Stimulated activated CD8-positive, alpha-beta memory T cell treated with anti-CD3 and anti-CD28 coated beads, Interleukin-7, amount 100 ng/mL, for 48 hours (primary cell): ENCODE measurements around the gene LMF2.
A peak's percentile ranks its signal among the peaks of the same experiment; 100 is the strongest.
"Not testable (repeated sequence)": the region's sequence is repeated elsewhere in the genome, so short reads cannot be mapped to it uniquely, and the experiment has no call there.

Experiments used
- DNase-seq, 2 donors: peaks; one replicate each; pipeline ENCODE4 v3.0.0-alpha.2; 2020; ENCODE audit warnings: low read depth in 1 of 2; ENCODE audit errors: extremely low read depth in 1 of 2

The LMF2 gene

GRCh38 chr22:50523806-50524675 lies 16.5 kb upstream of the LMF2 start:
- no peak for DNase-seq

DNA sequence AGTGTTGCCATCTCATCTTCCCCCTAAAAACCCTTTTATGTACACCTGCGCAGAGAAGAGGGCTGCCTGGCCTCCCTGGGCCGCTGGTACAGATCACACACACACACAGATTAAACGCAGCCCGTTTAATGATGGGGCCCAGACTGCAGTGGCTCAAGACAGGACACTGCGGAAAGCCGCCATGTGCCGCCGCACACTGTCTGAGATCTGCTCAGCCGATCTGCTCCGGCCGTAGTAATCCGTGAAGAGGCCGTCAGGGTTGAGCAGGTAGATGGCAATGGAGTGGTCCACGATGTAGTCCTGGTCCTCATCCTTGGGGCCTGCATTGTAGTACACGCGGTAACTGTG lies 15.9 kb upstream of the LMF2 start:
- no peak for DNase-seq

DNA sequence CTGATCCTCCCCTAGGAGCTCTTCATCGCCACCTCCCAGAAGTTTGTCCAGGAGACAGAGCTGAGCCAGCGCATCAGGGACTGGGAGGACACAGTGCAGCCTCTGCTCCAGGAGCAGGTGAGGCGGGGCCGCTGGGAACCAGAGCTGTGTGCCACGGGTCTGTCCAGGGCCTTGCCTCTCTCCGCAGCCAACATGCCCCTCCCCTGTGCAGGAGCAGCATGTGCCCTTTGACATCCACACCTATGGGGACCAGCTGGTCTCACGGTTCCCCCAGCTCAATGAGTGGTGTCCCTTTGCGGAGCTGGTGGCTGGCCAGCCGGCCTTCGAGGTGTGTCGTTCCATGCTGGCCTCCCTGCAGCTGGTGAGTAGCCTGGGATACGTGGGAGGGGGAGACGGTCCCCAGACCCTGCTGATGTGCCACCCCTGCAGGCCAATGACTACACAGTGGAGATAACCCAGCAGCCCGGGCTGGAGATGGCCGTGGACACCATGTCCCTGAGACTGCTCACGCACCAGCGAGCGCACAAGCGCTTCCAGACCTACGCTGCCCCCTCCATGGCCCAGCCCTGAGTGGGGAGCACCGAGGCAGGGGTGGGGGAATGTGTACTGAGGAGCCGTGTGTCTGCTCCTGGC lies 15.4 kb upstream of the LMF2 start:
- DNase-seq, result no peak

- no peak for DNase-seq
Observed at GRCh38 chr22:50522208-50522805, 14.8 kb upstream of the LMF2 start.

DNA sequence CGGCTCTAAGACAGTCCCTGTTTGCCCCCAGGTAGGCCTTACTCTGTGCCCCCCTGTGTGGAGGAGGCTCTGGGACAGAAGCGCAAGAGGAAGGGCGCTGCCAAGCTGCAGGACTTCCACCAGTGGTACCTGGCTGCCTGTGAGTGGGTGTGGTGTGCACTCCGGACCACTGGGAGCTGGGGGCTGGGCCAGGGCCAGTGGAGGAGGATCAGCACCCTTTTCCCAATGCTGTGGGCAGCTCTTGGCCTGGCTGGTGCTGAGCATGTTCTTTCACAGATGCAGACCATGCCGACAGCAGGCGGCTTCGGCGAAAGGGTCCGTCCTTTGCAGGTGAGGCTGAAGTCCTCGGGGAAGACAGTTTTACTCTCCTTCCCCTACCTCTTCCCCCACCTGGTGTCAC lies 14.2 kb upstream of the LMF2 start:
- DNase-seq, result no peak

DNA sequence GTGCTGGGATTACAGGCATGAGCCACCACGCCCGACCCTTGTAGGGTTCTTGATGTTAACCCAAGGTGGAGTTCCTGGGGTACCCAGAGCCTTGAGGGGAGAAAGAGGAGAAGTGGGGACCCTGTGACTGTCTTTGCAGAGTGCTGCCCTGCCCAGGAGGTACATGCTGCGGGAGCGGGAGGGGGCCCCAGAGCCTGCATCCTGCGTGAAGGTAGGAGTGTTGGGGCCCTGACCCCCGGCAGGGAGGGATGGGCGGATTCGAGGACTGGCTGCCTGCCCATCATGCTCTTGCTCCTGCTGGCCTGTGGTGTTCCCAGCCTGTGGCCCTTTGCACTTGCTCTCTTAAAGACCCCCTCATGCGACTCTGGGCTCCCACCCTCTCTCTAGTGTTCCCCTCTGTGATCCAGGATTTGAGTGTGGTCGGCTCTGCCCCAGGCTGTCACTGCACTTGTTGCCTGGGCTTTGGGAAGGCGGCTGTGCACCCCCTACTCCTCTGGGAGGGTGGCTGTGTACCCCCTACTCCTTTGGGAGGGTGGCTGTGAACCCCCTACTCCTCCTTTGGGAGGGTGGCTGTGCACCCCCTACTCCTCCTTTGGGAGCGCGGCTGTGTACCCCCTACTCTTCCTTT lies 13.4 kb upstream of the LMF2 start:
- no peak for DNase-seq

DNA sequence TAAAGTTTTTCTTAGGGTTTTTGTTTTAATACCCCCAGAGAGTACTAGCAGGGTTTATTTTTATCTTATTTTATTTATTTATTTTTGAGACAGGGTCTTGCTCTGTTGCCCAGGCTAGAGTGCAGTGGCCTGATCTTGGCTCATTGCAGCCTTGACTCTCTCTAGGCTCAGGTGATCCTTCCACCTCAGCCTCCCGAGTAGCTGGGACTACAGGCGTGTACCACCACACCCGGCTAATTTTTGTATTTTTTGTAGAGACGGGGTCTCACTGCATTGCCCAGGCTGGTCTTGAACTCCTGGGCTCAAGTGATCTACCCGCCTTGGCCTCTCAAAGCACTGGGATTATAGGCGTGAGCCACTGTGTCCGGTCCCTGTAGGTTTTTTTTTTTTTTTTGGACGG lies 12.7 kb upstream of the LMF2 start:
- not testable (repeated sequence) for DNase-seq

- no peak for DNase-seq
Observed at GRCh38 chr22:50519151-50519550, 11.6 kb upstream of the LMF2 start.

GRCh38 chr22:50518606-50519005 lies 11.1 kb upstream of the LMF2 start:
- DNase-seq, result no peak

DNA sequence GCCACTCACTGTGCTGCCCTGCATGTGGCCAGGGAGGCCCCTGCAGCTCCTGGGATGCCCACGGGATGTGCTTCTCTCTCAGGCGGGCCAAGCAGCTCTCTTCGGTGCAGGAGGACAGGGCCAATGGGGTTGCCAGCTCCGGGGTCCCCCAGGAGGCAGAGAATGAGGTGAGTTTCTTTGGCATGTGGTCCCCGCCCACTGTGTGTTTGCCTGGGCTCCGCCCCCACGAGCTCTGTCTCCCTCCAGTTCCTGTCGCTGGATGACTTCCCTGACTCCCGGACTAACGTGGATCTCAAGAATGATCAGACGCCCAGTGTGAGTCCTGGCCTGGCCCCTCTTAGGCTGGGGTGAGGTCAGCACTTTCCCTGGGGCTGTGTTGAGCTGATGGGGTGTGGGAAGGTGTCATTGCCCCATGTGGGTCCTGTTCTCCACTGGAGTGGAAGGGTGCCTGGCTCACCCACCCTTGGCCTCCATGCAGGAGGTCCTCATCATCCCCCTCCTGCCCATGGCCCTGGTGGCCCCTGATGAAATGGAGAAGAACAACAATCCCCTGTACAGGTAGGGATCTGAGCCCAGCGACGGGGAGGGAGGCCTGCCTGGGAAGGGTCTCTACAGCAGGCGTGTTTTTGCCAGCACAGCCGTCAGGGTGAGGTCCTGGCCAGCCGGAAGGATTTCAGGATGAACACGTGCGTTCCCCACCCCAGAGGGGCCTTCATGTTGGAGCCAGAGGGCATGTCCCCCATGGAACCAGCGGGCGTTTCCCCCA lies 10.2 kb upstream of the LMF2 start:
- no peak for DNase-seq

DNA sequence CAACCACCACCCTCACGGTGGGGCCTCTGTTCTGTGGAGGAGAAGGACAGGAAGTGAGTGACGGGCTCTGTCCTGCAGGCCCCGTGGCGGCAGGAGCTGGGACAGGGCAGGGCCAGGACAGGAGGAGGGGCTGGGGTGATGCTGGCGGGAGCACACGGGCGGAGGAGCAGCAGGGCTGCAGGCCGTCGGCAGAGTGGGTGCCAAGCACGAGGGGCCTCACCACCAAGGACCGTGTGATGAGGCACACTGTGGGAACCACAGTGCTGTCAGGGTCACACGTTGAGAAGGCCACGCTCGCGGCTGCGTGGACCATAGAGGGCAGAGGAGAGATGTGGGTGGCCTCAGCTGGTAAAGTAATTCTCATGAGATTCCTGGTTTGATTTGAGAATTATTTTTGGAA lies 9.4 kb upstream of the LMF2 start:
- no peak for DNase-seq

- no peak for DNase-seq
Observed at GRCh38 chr22:50516068-50516467, 8.6 kb upstream of the LMF2 start.

GRCh38 chr22:50513175-50513574 lies 5.7 kb upstream of the LMF2 start:
- DNase-seq, result no peak

DNA sequence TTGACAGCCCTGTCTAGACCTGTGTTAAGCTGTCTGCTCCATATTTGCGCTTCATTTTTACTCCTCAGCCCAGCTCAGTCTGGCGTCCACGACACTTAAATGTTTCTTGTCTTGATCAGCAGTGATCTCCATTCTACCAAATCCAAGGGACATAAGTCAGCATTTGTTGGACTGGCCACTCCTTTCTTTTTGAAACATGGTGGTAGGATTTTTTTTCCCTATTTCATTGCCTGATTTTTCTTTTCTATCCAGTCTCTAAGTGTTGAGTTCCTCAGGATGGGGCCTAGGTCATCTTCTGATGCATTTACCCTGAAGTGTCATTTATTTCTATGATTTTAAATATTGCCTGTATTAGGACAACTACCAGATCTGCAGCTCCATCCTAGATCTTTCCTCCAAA lies 1.4 kb upstream of the LMF2 start:
- no peak for DNase-seq

GRCh38 chr22:50507991-50508884 lies 736 bp upstream of the LMF2 start, which contains the start of gene NCAPH2:
Gene NCAPH2 (plus strand): TSS chr22:50508224. CDS start chr22:50508338, 114 bp downstream.
- peak; percentile 91 to 96 for DNase-seq

DNA sequence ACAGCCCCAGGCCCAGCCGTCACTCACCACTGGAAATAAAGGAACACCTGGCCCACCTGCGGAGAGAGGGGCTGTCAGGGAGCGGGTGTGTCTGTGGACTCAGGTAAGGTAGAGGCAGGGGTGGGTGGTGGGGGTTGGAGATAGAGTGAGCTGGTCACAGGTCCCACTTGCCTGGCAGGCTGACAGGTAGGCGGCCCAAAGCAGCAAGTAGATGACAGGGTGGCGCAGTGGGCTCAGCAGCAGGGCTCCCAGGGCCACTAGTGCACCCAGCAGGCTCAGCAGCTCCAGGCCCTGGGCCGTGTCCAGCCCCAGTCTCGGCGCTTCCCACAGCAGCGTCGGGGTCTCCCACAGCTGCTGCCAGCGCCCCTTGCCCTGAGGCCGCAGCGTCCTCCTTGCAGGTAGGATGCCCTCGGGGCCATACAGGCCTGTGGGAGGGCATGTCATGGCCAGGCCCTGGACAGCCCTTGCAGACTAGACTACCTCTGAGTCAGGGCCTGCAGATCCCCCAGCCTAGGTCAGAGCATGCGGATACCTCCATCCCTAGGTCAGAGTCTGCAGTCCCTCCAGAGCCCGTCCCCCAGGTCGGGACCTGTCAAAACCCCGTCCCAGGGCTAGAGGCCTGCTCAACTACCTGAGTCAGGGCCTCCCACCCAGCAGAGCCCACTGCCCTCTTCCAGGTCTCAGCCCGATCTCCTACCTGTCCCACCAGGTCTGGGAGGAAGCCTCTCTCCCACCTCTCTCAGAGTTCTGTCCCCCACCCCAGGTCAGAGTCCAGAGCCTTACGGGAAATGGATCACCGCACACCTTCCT lies 686 bp downstream of the LMF2 start:
- DNase-seq, result no peak

- DNase-seq, result no peak
Observed at GRCh38 chr22:50505776-50506610, 1.5 kb downstream of the LMF2 start.

- no peak for DNase-seq
Observed at GRCh38 chr22:50505276-50505775, 2.2 kb downstream of the LMF2 start.
